Measurements from ENCODE around the gene TP53AIP1. TPM values are rescaled to one million over a fixed set of nuclear protein-coding genes. Genes with fewer than 3 reads are reported as not detected.

The TP53AIP1 gene
- total and polyA plus RNA-seq, 9 of the 15 experiments (the other 6 are each of a cell fraction or from before 2014, with no cell fraction given): not detected

- TF ChIP-seq MGA (IDR thresholded peaks at IDR 0.05): no peak
Observed at GRCh38 chr11:128890543-128891368, 51.9 kb downstream of the TP53AIP1 start, which contains the start of gene KCNJ5 (continued).

Data from K562 (cell line).